Measurements from ENCODE around the gene SLC38A1.

Gene SLC38A1

DNA sequence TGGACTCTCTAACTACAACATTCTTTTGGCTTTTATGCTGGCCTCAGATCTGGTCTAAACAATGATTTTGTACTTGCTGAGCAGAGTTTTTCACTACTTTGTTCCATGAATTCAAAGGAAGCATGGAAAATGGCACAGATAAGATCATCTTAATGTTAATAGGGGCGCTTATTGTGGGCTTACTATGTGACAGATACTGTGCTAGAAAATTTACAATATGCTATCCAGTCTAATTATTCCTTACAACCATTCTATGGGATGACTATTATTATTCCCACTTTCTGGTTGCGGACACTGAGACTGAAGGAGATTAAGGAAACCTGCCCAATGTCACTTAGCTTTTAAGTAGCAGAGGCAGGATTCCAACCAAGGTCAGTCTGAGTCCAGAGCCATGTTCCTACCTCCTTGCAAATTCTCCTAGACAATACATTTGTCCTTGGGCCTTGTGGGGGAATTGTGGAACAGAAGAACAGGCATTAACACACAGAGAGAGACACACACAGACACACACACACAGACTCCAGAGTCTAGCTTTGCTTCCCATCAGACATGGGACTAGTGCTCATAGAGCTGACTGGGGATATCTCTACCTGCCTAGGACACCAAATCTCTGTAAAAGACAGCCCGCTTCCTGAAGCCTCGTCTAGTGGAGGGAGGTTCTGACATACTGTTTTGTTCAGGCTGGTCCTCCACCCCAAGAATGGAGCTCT lies 107.7 kb downstream of the SLC38A1 start:
- DNase-seq = no peak

GRCh38 chr12:46160101-46160980 lies 108.5 kb downstream of the SLC38A1 start:
- DNase-seq = no peak

DNA sequence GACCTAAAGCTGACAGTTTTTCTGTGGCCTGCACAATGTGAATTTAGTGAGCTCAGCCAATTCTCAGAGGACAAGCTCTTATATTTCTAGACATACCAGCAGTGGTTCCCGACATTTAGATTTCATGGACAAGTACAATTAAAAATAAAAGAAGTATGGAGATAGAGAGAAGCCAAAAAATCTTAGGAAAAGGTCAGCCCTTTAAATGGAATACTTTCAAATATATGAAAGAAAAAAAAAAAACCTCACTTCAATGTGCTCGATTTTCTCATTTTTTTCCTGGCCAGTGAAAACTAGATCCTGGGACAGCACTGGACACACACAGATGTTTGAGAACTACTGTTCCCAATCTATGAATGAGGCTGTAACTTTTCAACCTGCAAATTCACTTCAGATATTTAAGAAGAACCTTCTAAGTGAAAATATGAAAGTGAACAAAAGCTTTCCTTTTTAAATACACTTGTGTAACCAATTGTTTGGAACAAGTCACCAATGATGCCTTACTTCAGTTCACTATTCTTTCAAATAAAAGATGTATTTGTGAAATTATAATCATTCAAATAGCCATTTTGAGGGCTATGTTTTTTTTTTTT lies 109.4 kb downstream of the SLC38A1 start:
- no peak for DNase-seq

DNA sequence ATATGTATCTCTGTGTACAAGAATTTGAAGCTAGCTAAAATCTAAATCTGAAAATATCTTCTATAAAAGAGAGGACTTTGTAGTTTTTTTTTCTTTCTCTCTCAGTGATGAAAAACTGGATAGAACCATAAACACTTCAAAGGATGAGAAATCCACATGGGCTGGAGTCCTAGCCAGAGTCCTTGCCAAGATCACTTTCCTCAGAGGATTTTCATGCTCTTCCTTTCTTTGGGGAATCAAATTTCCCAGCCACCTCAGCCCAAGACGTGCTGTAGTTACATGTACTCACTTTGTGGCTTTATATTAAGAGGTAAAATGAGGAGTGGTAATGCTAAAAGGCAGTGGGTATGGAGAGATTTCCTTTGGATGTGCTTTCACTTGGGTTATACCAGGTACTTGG lies 110.3 kb downstream of the SLC38A1 start:
- DNase-seq = no peak

DNA sequence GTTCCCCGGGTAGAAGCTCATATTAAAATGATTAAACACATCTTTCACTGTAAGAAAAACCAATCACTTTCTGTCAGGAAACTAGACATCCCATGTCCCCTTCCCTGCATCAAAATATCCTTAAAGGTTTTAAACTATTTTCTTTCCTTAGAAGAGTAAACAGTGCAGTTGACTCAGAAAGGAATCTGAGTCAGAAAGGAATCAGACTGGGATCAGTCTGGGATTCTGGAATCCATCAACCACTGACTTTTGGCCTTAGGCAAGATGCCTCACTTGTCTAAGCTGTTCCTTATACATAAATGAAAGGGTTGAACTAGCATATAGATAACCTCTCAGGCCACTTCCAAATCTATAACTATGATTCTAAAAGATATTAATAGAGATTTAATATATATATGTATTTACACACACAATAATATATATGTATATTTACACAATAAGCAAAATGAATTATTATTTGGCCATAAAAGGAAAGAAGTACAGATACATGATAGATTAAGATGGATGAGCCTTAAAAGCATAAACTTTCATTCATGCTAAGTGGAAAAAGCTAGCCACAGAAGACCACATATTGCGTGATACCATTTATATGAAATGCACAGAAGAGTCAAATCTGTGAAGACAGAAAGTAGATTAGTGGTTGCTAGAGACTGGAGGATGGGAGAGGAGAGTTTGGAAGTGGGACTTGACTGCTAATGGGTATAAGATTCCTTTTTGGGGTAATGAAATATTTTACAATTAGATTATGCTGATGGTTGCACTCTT lies 114.4 kb downstream of the SLC38A1 start:
- no peak for DNase-seq

- DNase-seq = peak; percentile 30
These were observed 115.5 kb downstream of the SLC38A1 start for GRCh38 chr12:46153268-46153872.

DNA sequence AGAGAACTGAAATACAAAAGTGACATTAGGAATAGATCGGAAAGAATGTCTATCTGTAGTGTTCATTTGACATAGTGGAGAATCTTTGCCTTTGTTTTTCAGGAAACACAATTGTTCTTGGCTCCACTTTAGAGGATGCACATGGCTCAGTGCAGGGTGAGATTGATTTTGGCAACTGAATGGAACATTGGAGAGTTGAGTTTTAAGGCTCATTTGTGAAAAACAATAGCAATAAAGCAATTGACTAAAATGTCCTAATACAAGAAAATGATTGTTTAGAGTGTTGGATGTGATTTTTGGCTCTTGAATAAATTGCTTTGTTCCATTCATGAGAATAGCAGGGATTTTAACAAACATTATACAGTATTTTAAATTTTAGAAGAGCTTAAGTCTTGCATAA lies 116.4 kb downstream of the SLC38A1 start:
- DNase-seq = peak; percentile 67

GRCh38 chr12:46150735-46151134 lies 118.1 kb downstream of the SLC38A1 start:
- no peak for DNase-seq

- no peak for DNase-seq
These were observed 118.9 kb downstream of the SLC38A1 start for GRCh38 chr12:46149905-46150304.

GRCh38 chr12:46149079-46149464 lies 119.8 kb downstream of the SLC38A1 start:
- DNase-seq = no peak

DNA sequence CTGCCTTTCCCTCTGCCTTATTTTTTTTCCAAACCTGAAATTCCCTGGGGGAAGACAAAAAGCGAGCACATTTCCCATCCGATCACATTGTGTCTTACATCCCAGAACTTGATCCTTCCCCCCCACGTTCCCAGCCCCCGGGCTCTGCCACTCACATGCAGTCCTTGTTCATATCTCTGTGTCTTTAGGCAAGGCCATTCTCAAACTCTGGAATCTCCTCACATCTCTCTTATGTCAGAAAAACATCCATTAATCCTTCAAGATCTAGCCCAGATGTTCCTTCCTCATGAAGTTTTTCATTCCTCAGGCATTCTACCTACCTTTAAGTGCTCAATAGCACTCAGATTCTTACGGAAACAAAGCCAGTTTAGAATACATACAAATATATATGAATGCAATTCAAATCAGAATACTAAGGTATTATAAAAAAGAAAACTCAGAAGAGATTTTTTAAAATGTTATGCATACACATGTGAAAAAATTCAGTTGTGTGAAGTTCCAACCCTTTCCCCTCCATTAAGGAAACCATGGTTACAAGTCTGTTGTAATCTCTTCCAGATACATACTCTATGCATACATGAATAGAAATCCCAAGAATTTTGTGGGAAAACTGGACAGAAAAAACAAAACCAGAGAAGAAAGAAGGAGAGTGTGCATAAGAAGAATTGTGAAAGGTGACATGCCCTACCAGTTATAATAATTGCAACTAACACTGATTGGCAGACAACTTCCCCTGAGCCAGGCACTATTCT lies 120.3 kb downstream of the SLC38A1 start:
- no peak for DNase-seq

- DNase-seq = no peak
These were observed 121.7 kb downstream of the SLC38A1 start for GRCh38 chr12:46147144-46147543.

DNA sequence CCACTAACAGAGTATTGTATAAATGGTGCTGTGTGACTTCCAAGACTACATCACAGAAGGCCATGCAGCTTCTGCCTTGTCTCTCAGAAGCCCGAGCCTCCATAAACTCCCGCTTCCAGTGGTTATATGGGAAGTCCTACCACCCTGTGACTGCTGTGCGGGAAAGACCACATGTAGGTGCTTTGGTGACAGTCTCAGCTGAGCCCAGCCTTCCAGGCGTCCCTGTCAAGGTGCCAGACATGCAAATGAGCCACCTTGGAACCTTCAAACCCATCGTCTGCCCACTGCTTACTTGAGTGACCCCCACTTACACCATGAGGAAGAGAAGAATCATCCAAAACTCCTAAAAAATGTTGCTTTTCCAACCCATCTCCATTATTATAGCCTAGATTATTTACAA lies 123.0 kb downstream of the SLC38A1 start:
- no peak for DNase-seq

GRCh38 chr12:46144433-46144832 lies 124.4 kb downstream of the SLC38A1 start:
- no peak for DNase-seq

DNA sequence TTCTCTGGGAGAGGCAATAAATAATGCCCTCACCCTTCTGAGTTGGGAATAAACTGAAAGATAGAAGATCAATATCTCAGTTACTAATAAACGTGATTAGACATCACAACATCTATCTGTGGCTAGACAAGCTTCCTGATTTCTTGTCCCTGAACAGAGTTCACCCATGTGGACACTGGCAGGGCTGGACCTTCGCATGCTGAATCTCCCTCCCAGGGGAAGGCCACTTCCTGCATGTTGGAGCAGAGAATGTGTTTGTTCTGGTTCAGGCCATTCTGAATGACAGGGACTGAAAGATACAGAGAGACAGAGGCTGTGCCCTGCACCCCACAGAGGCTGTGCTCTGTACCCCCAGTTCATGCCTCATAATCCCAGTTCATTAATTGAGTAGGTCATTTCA lies 132.6 kb downstream of the SLC38A1 start:
- DNase-seq = no peak

DNA sequence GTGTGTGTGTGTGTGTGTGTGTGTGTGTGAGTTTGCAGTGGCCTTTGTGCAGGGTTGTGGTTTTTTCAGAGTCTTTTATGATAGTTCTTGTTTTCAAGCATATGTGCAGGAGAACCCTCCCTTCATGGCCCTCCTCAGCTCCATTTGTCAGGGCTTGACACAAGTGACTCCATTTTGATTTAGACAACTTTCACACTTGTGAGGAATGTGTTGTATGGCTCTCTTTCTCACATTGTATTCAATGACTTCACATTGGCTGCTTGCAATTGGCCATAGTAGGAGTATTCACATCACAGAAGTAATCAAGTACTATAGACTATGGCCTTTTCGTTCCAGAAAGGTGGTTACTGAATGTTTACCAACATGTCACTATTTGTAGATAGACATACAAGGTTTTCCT lies 133.1 kb downstream of the SLC38A1 start:
- no peak for DNase-seq

GRCh38 chr12:46134852-46135251 lies 134.0 kb downstream of the SLC38A1 start:
- DNase-seq = no peak

DNA sequence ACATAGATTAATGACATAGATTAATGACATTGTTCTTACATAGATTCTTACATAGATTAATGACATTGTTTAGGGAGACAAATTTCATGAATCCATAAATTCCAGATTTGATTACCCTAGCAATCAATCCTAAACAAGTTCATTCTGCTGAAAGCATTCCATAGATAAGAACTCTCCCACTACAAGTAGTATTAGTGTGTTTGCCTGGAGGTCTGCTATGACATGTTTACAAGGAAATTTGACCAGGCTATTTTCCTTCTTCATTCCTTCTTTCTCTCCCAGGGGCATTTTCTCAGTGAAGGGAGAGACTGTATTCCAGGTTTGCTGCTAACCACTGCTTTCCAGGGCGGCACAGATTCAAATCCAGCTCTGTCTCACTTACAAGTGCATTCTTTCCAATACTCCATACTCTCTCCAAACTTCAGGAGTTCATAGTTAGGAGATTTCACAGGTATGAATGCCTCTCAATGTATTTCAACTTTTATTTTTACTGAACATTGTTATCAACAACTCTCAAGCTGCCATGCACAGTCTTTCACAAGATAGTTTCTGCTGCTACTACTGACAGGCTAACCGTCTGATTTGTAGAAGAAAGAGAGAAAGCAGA lies 134.5 kb downstream of the SLC38A1 start:
- no peak for DNase-seq

- DNase-seq = no peak
These were observed 135.1 kb downstream of the SLC38A1 start for GRCh38 chr12:46133751-46134150.

Data from midbrain (tissue), 1 donor.